ENCODE measurements around the gene MTSS2. TPM values are rescaled to one million over a fixed set of nuclear protein-coding genes. Genes with fewer than 3 reads are reported as not detected.

The MTSS2 gene
- polyA plus RNA-seq, 1 donor from 2014 or later = 0.06 TPM

GRCh38 chr16:70708366-70709246 lies 22.8 kb upstream of the MTSS2 start:
- Mint-ChIP-seq H3K27me3 (no peaks in the 10 kb centered on the region), H3K4me1 (no peaks in the 10 kb centered on the region), H3K4me3 (no peak overlapping the region), H3K36me3 (peaks cover 4% of the 10 kb centered on the region), H3K27ac (no peak overlapping the region), H3K9me3 (no peaks in the 10 kb centered on the region)

DNA sequence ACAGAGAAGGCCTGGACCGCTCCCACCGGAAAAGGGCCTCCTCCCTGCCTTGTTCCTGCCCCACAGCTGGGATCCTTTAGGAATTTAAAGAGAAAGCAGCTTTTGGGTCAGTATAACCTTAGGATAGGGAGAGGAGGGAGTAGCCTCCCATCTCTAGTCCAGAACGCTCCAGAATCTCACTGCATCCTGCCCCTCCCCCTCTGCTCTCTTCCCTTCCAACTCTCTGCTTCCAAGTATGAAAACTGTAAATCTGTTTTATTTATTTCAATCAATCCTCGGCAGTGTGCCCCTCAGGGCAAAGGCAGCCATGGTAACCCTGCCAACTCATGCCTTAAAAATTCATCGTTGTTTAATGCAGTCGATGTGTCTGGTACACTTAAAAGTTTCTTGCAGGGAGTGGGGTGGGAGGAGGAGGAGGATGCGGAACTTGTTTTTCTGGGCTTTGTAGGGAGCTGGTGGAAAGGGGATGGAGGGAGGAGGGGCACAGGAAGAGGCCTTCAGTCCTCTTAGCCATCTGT lies 21.2 kb upstream of the MTSS2 start:
- Mint-ChIP-seq H3K36me3 (peaks cover 4% of the 10 kb centered on the region), H3K4me1 (no peaks in the 10 kb centered on the region), H3K4me3 (no peak overlapping the region), H3K9me3 (no peaks in the 10 kb centered on the region), H3K27ac (no peak overlapping the region), H3K27me3 (no peaks in the 10 kb centered on the region)

DNA sequence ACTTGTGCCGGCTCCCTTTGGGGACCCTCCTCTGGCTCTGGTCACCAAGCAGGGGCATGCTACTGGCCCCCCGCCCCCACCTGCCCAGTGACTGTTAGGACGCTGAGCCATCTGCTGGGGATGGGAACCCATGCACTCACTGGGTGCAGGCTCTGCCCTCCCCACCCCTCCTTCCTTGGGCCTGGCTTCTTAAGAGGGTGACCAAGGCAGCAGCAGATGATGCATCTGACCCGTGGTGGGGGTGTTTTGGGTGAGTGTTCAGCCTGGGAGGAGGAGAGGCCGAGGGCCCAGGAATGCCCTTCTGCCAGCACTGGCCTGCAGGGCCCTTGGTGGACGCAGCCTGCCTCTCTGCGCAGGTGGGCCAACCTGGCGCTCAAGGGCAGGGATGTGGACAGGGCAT lies 19.2 kb upstream of the MTSS2 start:
- Mint-ChIP-seq H3K27me3 (no peaks in the 10 kb centered on the region), H3K27ac (peak overlapping the region in 1 of 3 donors; percentile 71), H3K4me1 (no peaks in the 10 kb centered on the region), H3K36me3 (peaks cover 2% of the 10 kb centered on the region), H3K4me3 (no peak overlapping the region), H3K9me3 (no peaks in the 10 kb centered on the region)

DNA sequence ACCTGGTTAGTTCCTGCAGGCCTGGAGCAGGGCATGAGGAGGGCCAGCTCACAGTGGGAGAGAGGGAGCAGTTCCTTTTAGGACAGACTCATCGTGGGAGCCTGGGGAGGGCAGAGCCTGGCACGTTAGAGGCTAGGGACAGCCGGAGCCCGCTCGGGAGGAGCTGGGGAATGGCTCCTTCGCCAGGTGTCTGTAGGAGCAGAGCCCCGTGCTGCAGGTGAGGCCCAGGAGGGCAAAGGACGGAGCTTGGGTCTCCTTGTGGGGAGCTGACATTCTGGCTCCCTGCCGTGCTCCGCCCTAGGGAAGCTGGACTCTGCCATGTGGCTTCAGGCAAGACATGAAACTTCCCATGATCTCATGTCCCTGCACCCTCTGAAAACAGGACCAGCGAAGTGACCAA lies 18.7 kb upstream of the MTSS2 start:
- peaks cover 2% of the 10 kb centered on the region for H3K36me3 Mint-ChIP-seq
- peak overlapping the region in 1 of 3 donors; percentile 71 for H3K27ac Mint-ChIP-seq
- no peaks in the 10 kb centered on the region for H3K9me3 Mint-ChIP-seq
- H3K4me1 Mint-ChIP-seq = no peaks in the 10 kb centered on the region
- H3K4me3 Mint-ChIP-seq = no peak overlapping the region
- H3K27me3 Mint-ChIP-seq = no peaks in the 10 kb centered on the region

DNA sequence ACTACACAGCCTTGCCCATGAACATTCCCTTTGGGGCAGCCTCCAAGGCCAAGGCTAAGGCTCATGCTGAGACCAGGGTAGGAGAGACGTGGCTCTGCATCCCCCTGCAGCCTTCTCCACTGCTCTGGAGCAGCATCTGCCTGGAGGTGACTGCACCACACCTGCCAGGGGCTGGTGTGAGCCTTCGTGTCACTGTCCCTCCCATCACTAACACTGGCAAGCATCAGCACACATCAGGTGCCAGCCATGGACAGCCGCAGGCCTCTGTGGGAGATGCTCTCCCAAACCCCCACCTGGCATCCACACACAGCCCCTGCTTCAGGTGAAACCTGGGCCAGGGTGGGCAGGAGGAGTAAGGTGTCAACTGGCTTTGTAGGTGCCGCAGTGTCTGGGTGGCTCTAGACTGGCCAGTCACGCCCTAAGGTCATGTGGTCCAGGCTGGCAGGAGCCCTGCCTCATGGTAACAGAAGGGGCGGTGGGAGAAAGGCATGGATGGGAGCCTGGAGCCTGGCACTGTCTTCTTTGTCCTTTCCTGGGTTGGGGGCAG lies 18.1 kb upstream of the MTSS2 start:
- Mint-ChIP-seq H3K36me3 (peaks cover 5% of the 10 kb centered on the region), H3K4me3 (no peak overlapping the region), H3K27ac (no peak overlapping the region), H3K9me3 (no peaks in the 10 kb centered on the region), H3K27me3 (no peaks in the 10 kb centered on the region), H3K4me1 (no peaks in the 10 kb centered on the region)

GRCh38 chr16:70703041-70703834 lies 17.4 kb upstream of the MTSS2 start:
- H3K9me3 Mint-ChIP-seq = no peaks in the 10 kb centered on the region
- peaks cover 5% of the 10 kb centered on the region for H3K36me3 Mint-ChIP-seq
- no peak overlapping the region for H3K27ac Mint-ChIP-seq
- H3K27me3 Mint-ChIP-seq = no peaks in the 10 kb centered on the region
- no peaks in the 10 kb centered on the region for H3K4me1 Mint-ChIP-seq
- H3K4me3 Mint-ChIP-seq = no peak overlapping the region

- no peaks in the 10 kb centered on the region for H3K9me3 Mint-ChIP-seq
- peaks cover 5% of the 10 kb centered on the region for H3K36me3 Mint-ChIP-seq
- no peaks in the 10 kb centered on the region for H3K27me3 Mint-ChIP-seq
- no peak overlapping the region for H3K4me3 Mint-ChIP-seq
- H3K27ac Mint-ChIP-seq = no peak overlapping the region
- no peaks in the 10 kb centered on the region for H3K4me1 Mint-ChIP-seq
Observed at GRCh38 chr16:70702624-70703023, 16.8 kb upstream of the MTSS2 start.

- H3K36me3 Mint-ChIP-seq = peaks cover 5% of the 10 kb centered on the region
- no peaks in the 10 kb centered on the region for H3K27me3 Mint-ChIP-seq
- no peaks in the 10 kb centered on the region for H3K9me3 Mint-ChIP-seq
- H3K4me3 Mint-ChIP-seq = no peak overlapping the region
- no peak overlapping the region for H3K27ac Mint-ChIP-seq
- no peaks in the 10 kb centered on the region for H3K4me1 Mint-ChIP-seq
Observed at GRCh38 chr16:70701998-70702397, 16.1 kb upstream of the MTSS2 start.

- Mint-ChIP-seq H3K27ac (peak overlapping the region in 1 of 3 donors; percentile 41), H3K4me3 (no peak overlapping the region), H3K36me3 (peaks cover 5% of the 10 kb centered on the region), H3K4me1 (peaks cover 0 to 2% (median 0%) of the 10 kb centered on the region in 3 donors), H3K9me3 (no peaks in the 10 kb centered on the region), H3K27me3 (no peaks in the 10 kb centered on the region)
Observed at GRCh38 chr16:70701596-70701995, 15.7 kb upstream of the MTSS2 start.

GRCh38 chr16:70701036-70701435 lies 15.2 kb upstream of the MTSS2 start:
- Mint-ChIP-seq H3K27ac (no peak overlapping the region), H3K27me3 (no peaks in the 10 kb centered on the region), H3K36me3 (peaks cover 5% of the 10 kb centered on the region), H3K4me3 (no peak overlapping the region), H3K4me1 (peaks cover 0 to 2% (median 0%) of the 10 kb centered on the region in 3 donors), H3K9me3 (no peaks in the 10 kb centered on the region)

GRCh38 chr16:70700101-70701020 lies 14.5 kb upstream of the MTSS2 start:
- Mint-ChIP-seq H3K27ac (peak overlapping the region in 1 of 3 donors; percentile 39), H3K4me3 (no peak overlapping the region), H3K36me3 (peaks cover 5% of the 10 kb centered on the region), H3K27me3 (no peaks in the 10 kb centered on the region), H3K4me1 (peaks cover 0 to 2% (median 0%) of the 10 kb centered on the region in 3 donors), H3K9me3 (no peaks in the 10 kb centered on the region)

- no peaks in the 10 kb centered on the region for H3K9me3 Mint-ChIP-seq
- H3K4me3 Mint-ChIP-seq = no peak overlapping the region
- H3K4me1 Mint-ChIP-seq = peaks cover 0 to 2% (median 0%) of the 10 kb centered on the region in 3 donors
- H3K36me3 Mint-ChIP-seq = peaks cover 5% of the 10 kb centered on the region
- no peaks in the 10 kb centered on the region for H3K27me3 Mint-ChIP-seq
- H3K27ac Mint-ChIP-seq = peak overlapping the region in 1 of 3 donors; percentile 39
Observed at GRCh38 chr16:70699696-70700095, 13.8 kb upstream of the MTSS2 start.

- Mint-ChIP-seq H3K27me3 (no peaks in the 10 kb centered on the region), H3K36me3 (peaks cover 5% of the 10 kb centered on the region), H3K4me3 (peak overlapping the region in 1 of 4 donors; percentile 63), H3K27ac (no peak overlapping the region), H3K4me1 (peaks cover 0 to 2% (median 0%) of the 10 kb centered on the region in 3 donors), H3K9me3 (no peaks in the 10 kb centered on the region)
Observed at GRCh38 chr16:70698901-70699300, 13.0 kb upstream of the MTSS2 start.

DNA sequence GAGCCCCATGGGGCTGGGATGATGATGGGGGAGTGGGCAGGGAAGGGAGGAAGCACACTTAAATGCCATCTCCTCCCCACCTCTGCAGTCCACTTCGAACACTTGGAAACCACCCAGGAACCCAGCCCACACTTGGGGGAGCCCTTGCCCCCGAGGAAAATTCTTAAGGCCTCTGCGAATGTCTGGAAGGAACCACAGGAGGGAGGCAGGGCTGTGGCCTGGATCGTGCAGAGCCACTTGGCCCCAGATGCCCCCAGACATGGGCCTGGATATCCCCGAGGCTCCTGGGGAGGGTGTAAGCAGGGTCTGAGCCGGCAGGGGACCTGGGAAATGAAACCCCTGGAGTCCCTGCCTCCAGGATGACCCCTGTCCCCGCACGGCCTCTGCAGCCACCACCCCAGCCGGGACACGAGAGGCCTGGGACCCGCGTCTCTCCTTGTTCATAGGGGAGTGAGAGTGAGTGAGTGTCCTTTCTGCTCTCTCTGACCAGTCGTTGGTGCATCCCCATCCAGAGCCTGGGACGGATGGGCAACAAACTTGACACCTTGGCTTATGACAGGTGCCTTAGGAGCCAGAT lies 11.8 kb upstream of the MTSS2 start:
- peaks cover 5% of the 10 kb centered on the region for H3K36me3 Mint-ChIP-seq
- H3K9me3 Mint-ChIP-seq = no peaks in the 10 kb centered on the region
- H3K4me3 Mint-ChIP-seq = no peak overlapping the region
- H3K27me3 Mint-ChIP-seq = no peaks in the 10 kb centered on the region
- H3K27ac Mint-ChIP-seq = no peak overlapping the region
- H3K4me1 Mint-ChIP-seq = peaks cover 0 to 2% (median 0%) of the 10 kb centered on the region in 3 donors

Measured in IgD-negative memory B cell (primary cell).